Measurements from ENCODE around the gene MAPK1. TPM values are rescaled to one million over a fixed set of nuclear protein-coding genes. Genes with fewer than 3 reads are reported as not detected.
"Not testable (repeated sequence)": the region's sequence is repeated elsewhere in the genome, so short reads cannot be mapped to it uniquely, and the experiment has no call there.

MAPK1 gene
- total RNA-seq, 1 experiment from 2014 or later, result 98.8 TPM

DNA sequence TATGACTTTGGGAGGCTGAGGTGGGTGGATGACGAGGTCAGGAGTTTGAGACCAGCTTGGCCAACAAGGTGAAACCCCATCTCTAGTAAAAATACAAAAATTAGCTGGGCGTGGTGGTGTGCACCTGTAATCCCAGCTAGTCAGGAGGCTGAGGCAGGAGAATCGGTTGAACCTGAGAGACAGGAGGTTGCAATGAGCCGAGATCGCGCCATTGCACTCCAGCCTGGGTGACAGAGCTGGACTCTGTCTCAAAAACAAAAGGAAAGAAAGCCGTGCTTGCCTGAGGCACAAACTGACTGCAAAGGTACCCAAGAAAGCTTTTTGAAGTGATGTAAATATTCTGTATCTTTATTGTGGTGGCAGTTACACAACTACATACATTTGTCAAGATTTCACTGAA, 42.5 kb downstream of the MAPK1 start:
- not testable (repeated sequence) for H3K4me1 ChIP-seq; H3K9me3 ChIP-seq (replicated peaks); DNase-seq; H3K27me3 ChIP-seq; H3K4me3 ChIP-seq; H3K27ac ChIP-seq; H3K36me3 ChIP-seq

DNA sequence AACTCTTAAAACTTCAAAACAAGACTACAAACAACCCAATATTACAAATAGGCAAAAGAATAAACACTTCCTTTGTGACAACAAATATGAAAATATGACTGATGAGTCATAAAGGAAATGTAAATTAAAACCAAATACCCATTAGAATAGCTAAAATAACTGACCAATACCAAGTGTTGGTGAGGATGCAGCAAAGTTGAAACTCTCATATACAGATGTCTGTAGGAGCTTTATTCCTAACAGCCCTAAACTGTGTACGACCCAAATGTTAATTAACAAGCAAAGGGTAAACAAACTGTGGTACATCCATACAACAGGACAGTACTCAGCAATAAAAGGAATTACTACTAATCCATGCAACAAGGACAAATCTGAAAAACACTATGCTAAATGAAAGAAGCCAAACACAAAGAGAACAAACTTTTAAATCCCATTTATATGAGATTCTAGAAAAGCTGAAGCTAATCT, 43.0 kb downstream of the MAPK1 start:
- H3K27me3 ChIP-seq, result no peaks in the 10 kb centered on the region
- no peak overlapping the region for H3K4me3 ChIP-seq
- DNase-seq, result no peak
- no peaks in the 10 kb centered on the region for H3K4me1 ChIP-seq
- H3K9me3 ChIP-seq (replicated peaks), result no peaks in the 10 kb centered on the region
- no peak overlapping the region for H3K27ac ChIP-seq
- H3K36me3 ChIP-seq, result 0 out of 2 replicates have a peak, but pooled peaks cover 3% of the 10 kb centered on the region

- no peak overlapping the region for H3K27ac ChIP-seq
- DNase-seq, result no peak
- no peaks in the 10 kb centered on the region for H3K27me3 ChIP-seq
These were observed 43.6 kb downstream of the MAPK1 start for GRCh38 chr22:21823740-21824444.

GRCh38 chr22:21819183-21819770, 48.2 kb downstream of the MAPK1 start:
- Histone ChIP-seq H3K36me3 (peaks cover 5% of the 10 kb centered on the region; the same call in 1 of the 2 replicates), H3K4me1 (peaks cover 16% of the 10 kb centered on the region), H3K4me3 (no peak overlapping the region), H3K27me3 (no peaks in the 10 kb centered on the region), H3K9me3 (replicated peaks) (no peaks in the 10 kb centered on the region), H3K27ac (no peak overlapping the region)
- DNase-seq, result no peak

More at GRCh38 chr22:21823740-21824444, 43.6 kb downstream of the MAPK1 start:
- H3K4me3 ChIP-seq, result no peak overlapping the region
- H3K4me1 ChIP-seq, result no peaks in the 10 kb centered on the region
- no peaks in the 10 kb centered on the region for H3K9me3 ChIP-seq (replicated peaks)
- 0 out of 2 replicates have a peak, but pooled peaks cover 3% of the 10 kb centered on the region for H3K36me3 ChIP-seq

DNA sequence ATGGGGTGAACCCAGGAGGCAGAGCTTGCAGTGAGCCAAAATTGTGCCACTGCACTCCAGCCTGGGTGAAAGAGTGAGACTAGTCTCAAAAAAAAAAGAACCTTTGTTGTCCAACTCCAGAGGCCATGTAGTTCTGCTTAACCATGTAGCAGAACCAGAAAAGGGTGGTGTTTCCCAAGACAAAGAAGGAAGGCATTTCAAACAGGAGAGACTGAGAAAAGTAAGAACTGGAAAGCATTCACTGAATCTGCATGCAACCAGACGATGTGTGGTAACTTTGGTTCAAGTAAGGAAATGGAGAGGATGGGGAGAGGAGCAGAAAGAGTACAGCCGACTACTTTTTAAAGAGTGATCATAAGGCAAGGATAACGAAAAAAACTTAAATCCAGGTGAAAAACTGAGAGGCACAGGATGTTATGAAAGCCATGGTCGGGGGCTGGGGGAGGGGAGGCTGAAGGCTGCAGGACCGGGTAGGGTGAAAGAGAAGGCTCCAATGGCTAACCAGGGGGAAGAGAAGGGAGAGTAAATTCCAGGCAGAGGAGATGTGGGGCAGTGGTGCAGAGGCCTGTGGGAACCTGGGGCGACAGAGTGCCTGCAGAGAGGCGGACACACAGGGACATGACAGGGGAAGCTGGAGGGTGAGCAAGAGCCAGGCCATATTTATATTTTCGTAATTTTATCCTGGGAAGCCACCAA, 48.8 kb downstream of the MAPK1 start:
- no peak for DNase-seq
- Histone ChIP-seq H3K27me3 (no peaks in the 10 kb centered on the region), H3K9me3 (replicated peaks) (no peaks in the 10 kb centered on the region), H3K4me3 (no peak overlapping the region), H3K36me3 (peaks cover 5% of the 10 kb centered on the region; the same call in 1 of the 2 replicates), H3K27ac (no peak overlapping the region), H3K4me1 (peaks cover 16% of the 10 kb centered on the region)

DNA sequence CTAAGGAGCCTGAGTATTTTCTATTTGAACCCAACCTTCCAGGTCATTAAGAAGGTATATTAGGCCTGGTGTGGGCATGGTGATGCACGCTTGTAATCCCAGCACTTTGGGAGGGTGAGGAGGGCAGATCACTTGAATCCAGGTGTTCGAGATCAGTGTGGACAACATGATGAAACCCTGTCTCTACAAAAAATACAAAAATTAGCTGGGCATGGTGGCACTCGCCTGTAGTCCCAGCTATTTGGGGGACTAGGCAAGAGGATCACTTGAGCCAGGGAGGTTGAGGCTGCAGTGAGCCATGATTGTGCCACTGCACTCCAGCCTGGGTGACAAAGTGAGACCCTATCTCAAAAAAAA, 50.0 kb downstream of the MAPK1 start:
- H3K4me1 ChIP-seq, result peaks cover 16% of the 10 kb centered on the region
- H3K27me3 ChIP-seq; H3K4me3 ChIP-seq; DNase-seq; H3K36me3 ChIP-seq; H3K27ac ChIP-seq; H3K9me3 ChIP-seq (replicated peaks): not testable (repeated sequence)

DNA sequence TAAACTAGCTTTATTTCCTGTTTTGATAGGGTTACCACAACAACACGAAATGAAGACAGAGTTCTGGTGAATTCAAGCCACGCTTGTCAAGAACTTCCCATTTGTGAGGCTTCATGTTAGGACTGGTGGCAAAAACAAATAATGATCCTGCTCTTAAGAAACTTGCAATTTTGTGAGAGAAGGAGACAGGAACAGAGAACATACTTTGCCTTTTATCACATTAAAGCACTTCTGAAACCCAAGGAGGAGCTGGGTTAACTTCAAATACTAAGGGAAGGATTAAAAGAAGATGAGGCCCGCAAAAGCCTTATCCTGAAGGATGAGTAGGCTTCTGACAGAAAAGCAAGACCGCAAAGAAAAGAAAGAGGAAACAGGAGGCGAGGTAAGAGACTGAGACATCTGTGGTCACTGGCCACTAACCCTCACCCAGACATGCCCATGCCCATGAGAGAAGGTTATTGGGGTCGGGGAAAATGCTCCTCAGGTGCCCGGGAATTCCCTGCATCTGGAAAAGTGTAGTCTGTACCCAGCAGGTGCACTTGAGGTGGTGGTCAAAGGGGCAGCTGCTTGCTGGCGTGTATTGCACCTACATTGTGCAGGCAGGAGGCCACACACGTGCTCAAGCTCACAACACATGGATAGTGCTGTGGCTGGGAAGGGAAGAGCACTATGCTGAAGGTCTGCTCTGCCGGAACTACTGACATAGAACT, 50.5 kb downstream of the MAPK1 start:
- no peaks in the 10 kb centered on the region for H3K27me3 ChIP-seq
- peak in 1 of 2 experiments; percentile 34 for DNase-seq

DNA sequence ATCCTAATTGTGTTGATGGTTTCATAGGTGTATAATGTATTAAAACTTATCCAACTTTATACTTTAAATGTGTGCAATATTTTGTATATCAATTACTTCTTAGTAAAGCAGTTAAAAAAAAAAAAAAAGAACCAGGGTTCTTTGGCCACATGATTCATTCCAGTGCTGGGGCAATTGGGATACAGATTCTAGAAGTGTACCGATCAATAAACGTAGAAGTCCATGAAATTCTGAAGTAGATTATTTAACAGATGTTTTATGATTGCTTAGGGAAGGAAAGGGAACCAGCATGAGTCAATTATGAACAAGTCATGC, 51.0 kb downstream of the MAPK1 start:
- peak overlapping the region; percentile 49 for H3K27ac ChIP-seq
- H3K36me3 ChIP-seq, result peaks cover 5% of the 10 kb centered on the region; the same call in 1 of the 2 replicates
- no peak for DNase-seq
- no peak overlapping the region for H3K4me3 ChIP-seq
- no peaks in the 10 kb centered on the region for H3K27me3 ChIP-seq
- peaks cover 16% of the 10 kb centered on the region for H3K4me1 ChIP-seq
- no peaks in the 10 kb centered on the region for H3K9me3 ChIP-seq (replicated peaks)

More for the DNA sequence above, 50.5 kb downstream of the MAPK1 start:
- Histone ChIP-seq H3K9me3 (replicated peaks) (no peaks in the 10 kb centered on the region), H3K36me3 (peaks cover 5% of the 10 kb centered on the region; the same call in 1 of the 2 replicates), H3K4me1 (peaks cover 16% of the 10 kb centered on the region), H3K27ac (peak overlapping the region; percentile 49), H3K4me3 (no peak overlapping the region)

DNA sequence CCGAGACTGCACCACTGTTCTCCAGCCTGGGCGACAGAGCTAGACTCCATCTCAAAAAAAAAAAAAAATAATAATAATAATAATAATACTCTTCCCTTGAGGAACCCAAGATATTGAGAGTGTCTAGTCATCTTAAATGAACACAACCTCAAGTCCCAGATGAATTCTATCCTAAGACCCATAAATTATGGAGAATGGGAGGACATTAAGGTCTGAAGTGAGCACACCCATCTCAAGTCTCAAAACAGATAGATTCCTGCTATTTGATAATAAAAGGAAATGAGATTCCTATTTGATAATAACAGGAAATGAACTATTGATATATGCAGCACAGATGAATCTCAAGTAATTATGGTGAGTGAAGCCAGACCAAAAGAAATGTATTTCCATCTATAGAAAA, 51.5 kb downstream of the MAPK1 start:
- peaks cover 16% of the 10 kb centered on the region for H3K4me1 ChIP-seq
- peak overlapping the region; percentile 49 for H3K27ac ChIP-seq
- H3K4me3 ChIP-seq, result no peak overlapping the region
- no peak for DNase-seq
- no peaks in the 10 kb centered on the region for H3K9me3 ChIP-seq (replicated peaks)
- no peaks in the 10 kb centered on the region for H3K27me3 ChIP-seq
- H3K36me3 ChIP-seq, result peaks cover 3% of the 10 kb centered on the region; the same call in 1 of the 2 replicates

DNA sequence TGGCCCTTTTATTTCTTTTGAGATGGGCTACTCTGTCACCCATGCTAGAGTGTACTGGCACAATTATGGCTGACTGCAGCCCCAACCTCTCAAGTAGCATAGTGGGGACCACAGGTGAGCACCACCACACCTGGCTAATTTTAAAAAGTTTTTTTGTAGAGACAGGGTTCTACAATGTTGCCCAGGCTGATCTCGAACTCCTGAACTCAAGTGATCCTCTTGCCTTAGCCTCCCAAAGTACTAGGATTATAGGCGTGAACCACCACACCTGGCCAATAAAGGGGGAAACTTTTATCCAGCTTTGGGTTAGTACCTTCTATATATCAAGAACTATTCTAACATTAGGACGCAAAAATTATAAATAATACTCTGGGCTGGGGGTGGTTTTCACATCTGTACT, 52.1 kb downstream of the MAPK1 start:
- no peak overlapping the region for H3K27ac ChIP-seq

GRCh38 chr22:21811982-21812381, 55.5 kb downstream of the MAPK1 start:
- DNase-seq, result no peak
- no peak overlapping the region for H3K27ac ChIP-seq

More for the DNA sequence above, 52.1 kb downstream of the MAPK1 start:
- Histone ChIP-seq H3K4me1 (peaks cover 16% of the 10 kb centered on the region), H3K36me3 (peaks cover 2% of the 10 kb centered on the region; the same call in 1 of the 2 replicates), H3K9me3 (replicated peaks) (no peaks in the 10 kb centered on the region), H3K27me3 (no peaks in the 10 kb centered on the region), H3K4me3 (no peak overlapping the region)
- DNase-seq, result no peak

DNA sequence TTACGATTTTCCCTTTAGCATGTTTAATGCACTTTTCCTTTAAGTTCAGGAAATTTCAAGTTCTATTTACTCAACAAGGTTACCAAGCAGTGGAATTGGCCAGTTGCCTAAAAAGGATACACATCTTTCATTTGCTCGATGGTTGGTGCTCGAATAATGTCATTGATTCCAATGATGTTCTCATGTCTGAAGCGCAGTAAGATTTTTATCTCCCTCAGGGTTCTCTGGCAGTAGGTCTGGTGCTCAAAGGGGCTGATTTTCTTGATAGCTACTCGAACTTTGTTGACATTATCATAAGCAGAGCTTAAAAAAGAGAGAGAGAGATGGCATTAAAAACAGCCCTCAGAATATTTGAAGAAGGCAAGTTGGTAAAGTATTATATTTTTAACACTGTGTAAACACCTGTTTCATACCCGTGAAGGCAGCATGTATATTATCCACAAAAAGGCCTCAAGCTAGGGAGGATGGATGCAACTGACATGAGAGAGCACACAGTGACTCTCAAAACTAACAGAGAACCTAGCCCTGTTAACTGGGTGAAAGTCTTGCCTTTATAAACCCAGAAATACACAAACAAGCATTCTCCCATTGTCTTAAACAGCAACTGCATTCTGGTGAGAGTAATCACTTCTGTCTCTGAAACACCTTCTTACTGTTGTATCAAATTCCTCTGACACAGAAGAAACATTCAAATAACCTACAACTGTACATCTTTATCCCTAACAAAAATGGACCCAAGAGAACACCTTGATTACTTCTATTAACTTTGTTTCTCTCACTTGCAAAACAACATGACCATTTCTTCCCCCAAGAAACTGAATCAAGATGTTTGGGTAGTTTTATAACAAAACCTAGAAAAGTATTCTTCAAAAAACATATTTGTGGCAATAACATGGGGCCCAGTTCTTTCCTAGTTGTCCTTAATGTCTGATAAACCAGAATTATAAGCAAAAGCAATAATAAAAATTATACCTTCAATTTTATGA, 59.6 kb downstream of the MAPK1 start:
- Histone ChIP-seq H3K36me3 (peaks cover 44% of the 10 kb centered on the region), H3K4me3 (no peak overlapping the region), H3K27ac (no peak overlapping the region), H3K4me1 (no peaks in the 10 kb centered on the region), H3K27me3 (no peaks in the 10 kb centered on the region), H3K9me3 (replicated peaks) (no peaks in the 10 kb centered on the region)
- DNase-seq, result no peak

More at GRCh38 chr22:21811982-21812381, 55.5 kb downstream of the MAPK1 start:
- Histone ChIP-seq H3K4me1 (peaks cover 10% of the 10 kb centered on the region), H3K4me3 (no peak overlapping the region), H3K36me3 (peaks cover 8% of the 10 kb centered on the region), H3K27me3 (no peaks in the 10 kb centered on the region), H3K9me3 (replicated peaks) (no peaks in the 10 kb centered on the region)

- not testable (repeated sequence) for H3K27me3 ChIP-seq; DNase-seq; H3K4me1 ChIP-seq; H3K4me3 ChIP-seq; H3K27ac ChIP-seq; H3K9me3 ChIP-seq (replicated peaks)
- H3K36me3 ChIP-seq, result peaks cover 69% of the 10 kb centered on the region
These were observed 62.1 kb downstream of the MAPK1 start for GRCh38 chr22:21805325-21805724.

- no peaks in the 10 kb centered on the region for H3K27me3 ChIP-seq
- no peaks in the 10 kb centered on the region for H3K4me1 ChIP-seq
- no peak overlapping the region for H3K4me3 ChIP-seq
- DNase-seq, result no peak
- no peak overlapping the region for H3K27ac ChIP-seq
- H3K36me3 ChIP-seq, result peaks cover 79% of the 10 kb centered on the region
- H3K9me3 ChIP-seq (replicated peaks), result no peaks in the 10 kb centered on the region
These were observed 63.6 kb downstream of the MAPK1 start for GRCh38 chr22:21803811-21804249.

All from SJCRH30 (cell line).